SW480 (cell line): ENCODE measurements around the gene LOX.

Experiments
- DNase-seq: peaks from one replicate; pipeline ENCODE4 v3.0.0-alpha.2; 2016; ENCODE audit warnings: low spot score

Gene LOX

DNA sequence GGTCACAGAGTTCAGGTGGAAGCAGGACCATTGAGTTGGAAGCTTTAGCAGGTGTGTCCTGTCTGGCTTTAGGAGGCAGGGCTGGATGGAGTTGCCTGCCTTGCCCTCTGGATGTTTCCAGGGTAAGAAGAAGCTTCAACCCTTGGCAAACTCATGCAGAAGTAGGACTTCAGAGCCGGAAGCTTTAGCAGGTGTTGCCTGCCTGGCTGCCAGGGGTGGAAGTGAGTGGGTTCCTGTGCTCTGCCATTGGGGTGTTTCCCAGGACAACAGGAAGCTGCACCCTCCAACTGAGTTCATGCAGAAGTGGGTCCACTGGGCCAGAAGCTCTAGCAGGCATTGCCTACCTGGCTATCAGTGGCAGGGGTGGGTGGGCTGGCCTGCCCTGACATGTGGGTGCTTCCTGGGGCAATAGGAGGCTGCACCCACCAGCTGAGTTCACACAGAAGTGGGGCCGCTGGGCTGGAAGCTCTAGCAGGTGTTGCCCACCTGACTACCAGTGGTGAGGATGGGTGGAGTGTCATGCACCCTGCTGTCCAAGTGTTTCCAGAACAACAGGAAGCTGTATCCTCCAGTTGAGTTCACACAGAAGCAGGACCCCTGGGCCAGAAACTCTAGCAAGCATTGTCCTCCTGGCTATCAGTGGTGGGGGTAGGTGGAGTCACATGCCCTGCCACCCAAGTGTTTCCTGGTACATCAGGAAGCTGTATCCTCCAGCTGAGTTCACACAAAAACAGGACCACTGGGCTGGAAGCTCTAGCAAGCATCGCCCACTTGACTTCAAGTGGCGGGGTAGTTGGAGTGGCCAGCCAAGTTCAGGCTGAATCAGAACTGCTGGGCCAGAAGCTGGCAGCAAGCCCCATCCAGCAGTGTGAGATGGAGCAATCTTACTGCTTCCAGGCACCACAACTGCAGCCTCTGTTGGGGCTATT, 24.6 kb downstream of the LOX start:
- no peak for DNase-seq

DNA sequence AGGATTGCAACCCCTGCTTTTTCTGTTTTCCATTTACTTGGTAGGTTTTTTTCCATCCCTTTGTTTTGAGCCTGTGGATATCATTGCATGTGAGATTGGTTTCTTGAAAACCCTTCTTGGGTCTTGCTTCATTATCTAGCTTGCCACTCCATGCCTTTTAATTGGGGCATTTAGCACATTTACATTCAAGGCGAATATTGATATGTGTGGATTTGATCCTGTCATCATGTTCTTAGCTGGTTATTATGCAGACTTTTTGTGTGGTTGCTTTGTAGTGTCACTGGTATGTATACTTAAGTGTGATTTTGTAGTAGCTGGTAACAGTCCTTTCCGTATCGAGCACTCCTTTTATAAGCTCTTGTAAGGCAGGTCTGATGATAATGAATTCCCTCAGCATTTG, 26.5 kb downstream of the LOX start:
- no peak for DNase-seq

DNA sequence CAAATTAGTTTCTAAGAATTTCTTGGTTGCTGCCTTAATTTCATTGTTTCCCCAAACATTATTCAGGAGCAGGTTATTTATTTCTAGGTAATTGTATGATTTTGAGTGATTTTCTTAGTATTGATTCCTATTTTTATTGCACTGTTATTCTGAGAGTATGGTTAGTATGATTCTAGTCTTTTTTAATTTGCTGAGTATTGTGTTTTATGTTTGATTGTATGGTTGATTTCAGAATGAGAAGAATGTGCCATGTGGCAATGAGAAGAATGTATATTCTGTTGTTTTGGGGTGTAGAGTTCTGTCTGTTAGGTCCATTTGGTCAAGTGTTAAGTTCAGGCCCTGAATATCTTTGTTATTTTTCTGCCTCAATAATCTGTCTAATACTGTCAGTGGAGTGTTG, 27.1 kb downstream of the LOX start:
- no peak for DNase-seq

DNA sequence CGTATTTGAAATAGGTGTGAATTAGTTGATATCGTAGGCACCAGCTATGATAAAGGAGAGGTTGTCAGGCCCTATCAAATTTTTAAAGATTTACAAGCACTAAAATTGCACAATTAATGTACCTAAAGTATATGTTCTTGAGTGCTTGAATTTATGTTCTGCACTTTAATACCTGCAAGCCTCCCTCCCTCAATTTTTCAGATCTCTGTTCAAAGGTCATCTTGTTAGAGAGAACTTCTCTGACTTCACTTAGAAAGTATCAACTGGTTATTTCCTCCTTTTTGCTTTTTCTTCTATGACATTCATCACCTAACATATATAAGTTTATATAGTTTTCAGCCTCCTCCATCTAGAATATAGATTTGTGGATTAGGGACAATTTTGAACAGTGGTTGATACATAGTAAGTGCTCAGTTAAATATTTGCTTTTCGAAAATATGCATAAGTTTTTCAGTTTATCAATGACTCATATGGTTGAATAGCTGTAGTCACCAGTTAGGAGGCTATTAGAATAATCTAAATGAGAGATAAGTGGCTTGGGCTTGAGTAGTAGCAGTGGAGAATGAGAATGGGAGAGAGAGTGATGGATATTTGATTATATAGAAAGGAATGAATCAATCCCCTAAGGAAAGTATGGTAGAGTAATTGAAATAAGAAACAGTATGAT, 37.3 kb downstream of the LOX start:
- DNase-seq: no peak

DNA sequence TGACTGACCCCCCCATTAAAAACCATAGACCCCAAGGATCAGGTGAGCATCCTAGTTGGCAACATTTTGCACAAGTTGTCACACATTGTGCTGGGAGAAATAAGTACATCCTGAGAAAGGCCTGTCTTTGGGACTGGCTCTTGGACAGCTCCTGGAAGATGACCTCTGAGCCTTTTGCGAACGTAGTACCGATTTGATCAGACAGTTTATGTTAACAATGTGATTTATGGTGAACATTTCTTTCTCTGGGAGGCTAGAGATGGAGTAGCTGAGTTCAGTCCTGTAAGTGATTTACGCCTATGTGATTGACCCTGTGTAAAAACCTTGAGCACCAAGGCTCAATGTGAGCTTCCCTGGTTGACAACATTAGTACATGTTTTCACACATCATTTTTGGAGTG, 41.7 kb downstream of the LOX start:
- DNase-seq: no peak

DNA sequence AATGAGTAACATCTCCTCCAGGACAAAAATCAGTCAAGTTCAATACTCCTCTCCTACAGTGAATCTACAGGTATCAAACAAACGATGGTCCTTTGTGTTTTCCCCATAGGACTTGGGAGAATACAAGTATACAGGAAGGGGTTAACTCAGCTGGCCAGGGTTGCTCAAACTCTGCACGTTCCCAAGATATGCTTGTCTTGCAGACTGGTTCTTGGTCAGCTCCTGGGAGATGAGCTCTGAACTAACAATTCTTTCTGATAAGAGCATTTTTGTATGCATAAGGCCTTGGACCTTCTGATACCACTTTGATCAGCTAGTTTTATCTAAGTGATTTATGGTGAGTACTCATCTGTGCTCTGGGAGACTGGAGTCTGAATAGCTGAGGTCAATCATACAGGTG, 42.1 kb downstream of the LOX start:
- no peak for DNase-seq

DNA sequence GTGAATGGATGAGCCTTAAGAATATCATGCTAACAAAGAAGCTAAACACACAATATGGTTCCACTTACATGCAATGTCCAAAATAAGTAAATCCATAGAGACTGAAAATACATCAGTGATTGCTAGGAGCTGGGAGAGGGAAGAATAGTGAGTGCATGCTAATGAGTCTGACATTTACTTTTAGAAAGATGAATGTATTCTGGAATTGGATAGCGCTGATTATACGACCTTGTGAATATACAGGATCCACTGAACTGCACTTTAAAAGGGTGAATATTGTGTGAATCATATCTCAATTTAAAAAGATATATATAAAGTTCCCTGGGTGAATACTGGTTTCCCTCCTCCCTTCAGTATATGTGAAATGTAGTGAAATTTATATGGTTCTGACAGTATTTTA, 46.2 kb downstream of the LOX start:
- no peak for DNase-seq

DNA sequence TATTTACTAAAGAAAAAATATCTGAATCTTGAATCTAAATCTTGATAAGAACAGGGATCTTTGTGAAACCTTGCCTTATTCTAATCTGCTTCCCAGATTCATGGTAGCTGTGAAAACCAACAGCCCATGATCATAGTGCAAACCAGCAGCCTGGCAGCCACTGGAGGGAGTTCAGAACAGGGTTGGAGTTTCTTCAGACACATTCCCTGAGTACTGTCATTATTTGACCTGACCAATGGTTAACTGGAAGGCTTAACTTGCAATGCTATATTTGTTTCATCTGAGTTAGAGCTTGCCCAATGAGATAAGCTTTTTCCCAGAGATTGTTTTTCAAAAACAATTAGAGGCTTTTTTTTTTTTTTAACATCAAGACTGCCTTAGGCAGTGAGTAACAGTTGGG, 47.8 kb downstream of the LOX start:
- no peak for DNase-seq

DNA sequence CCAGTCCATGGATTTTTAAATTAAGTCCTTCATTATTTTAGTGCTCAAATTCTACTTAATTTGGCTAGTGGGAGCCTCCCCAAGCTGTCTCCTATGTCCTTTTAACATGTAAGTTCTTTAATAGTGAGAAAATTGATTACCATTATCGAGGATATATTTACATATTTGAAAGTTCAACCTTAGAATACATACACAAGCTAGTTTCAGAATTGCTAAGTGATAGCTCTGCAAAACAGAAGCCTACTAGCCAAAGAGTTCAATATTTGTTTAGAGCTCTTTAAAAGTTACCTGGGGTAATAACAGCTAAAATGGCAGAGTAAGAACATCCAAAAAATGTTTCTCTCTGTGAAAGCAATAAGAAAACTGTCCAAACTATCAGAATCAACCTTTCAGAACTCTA, 48.2 kb downstream of the LOX start:
- no peak for DNase-seq

DNA sequence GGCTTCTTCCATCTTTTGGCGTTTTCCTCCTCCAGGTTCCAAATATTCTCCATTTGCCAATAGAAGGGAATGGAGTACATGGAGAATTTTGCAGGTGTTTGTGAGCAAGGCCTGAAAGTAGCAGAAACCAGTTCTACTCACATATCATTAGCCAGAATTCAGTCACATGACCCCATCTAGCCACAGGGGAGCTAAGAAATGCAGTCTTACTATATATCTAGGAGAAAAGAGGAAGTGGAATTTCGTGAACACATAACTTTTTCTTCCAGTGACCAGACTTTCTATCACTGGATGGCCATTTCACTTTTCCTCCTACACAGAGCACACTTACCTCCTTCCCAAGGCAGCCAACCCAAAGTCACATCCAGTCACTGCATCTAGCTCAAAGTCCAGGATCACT, 55.1 kb downstream of the LOX start:
- DNase-seq: no peak

DNA sequence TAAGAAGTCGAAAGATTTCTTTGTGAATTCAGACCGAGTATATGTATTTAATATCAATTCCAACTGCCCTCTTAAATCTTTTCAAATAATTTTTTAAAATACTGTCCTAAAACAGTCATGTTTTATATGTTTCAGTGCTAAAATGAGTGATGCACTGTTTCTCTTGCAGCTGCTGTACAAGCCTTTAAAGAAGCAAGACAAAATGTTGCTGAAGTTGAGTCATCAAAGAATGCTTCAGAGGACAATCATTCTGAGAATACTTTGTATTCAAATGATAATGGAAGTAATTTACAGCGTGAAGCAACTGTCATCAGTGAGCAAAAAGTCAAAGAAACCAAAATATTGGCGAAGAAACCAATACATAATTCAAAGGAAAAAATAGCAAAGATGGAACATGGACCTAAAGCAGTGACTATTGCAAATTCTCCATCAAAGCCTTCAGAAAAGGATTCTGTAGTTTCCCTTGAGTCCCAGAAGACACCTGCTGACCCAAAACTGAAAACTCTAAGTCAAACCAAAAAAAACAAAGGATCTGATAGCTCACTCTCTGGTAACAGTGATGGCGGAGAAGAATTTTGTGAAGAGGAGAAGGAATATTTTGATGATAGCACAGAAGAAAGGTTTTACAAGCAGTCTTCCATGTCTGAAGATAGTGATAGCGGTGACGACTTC, 58.0 kb downstream of the LOX start:
- no peak for DNase-seq

DNA sequence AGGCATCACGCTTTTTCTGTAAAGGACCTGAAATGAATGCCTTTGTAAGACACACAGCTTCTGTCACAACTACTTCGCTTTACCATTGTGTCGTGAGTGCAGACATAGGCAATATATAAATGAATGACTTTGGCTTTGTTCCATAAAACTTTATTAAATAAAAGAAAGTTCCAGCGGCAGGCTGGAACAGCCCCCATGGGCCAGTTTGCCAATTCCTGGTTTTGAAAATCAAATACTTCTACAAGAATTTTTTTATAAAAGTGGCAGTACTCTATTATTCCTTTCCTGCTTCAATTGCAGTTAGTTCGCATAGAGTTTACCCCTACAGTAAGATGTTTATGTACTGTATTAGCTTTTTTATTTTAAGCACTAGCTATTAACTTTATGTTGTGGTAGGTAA, 62.6 kb downstream of the LOX start:
- no peak for DNase-seq

DNA sequence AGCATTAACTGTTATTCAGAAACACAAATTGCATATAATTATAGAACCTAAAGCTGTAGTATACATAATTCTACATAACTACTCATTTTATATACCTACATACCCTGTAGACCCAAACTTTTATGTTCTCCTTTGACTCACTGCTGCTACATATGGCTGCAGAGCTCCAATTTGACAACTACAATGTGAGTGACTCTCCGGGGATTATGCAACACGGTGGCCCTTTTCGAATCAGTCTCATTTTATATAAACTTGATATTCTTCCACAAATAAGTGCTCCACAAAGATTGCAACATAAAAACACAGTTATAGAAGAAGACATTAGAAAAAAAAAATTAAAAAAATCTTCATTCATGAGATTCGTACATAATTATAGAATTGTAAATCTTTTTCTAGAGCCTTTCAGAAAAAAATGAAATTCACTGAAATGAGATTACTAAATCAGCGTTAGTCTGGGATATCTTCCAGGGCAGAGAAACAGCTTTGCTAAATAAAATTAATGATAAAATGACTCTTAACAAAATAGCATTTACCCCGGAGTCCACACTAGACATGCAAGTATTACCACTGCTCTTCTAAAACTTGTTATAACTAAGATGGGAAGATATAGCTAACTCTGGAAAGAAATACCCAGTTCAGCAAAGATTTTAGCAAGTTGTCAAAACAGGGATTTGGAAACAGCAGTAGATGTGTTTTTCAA, 63.7 kb downstream of the LOX start:
- DNase-seq: no peak
